CD14-positive monocyte (primary cell): ENCODE results near the gene TEX36. TPM values are rescaled to one million over a fixed set of nuclear protein-coding genes. Genes with fewer than 3 reads are reported as not detected.
"Not testable (repeated sequence)": the region's sequence is repeated elsewhere in the genome, so short reads cannot be mapped to it uniquely, and the experiment has no call there.

Source experiments
- DNase-seq, 3 donors: peaks; one replicate each; pipeline ENCODE4 v3.0.0-alpha.2; 2011 to 2022
- H2AFZ ChIP-seq: 2 replicates; pipeline ENCODE4 v1.6.0; 2012; ENCODE audit warnings: mild to moderate bottlenecking, low read depth, low read length, inconsistent platforms; ENCODE audit not compliant: insufficient read depth, poor library complexity, severe bottlenecking
- H3K27ac ChIP-seq, 2 donors: 1 replicate in 1 of 2; 2 replicates in 1 of 2; pipeline ENCODE4 v1.5.1; 2012 to 2013; ENCODE audit warnings: low read length in 2 of 2, control low read depth in 1 of 2, inconsistent platforms in 1 of 2, low read depth in 1 of 2, mild to moderate bottlenecking in 1 of 2
- H3K27me3 ChIP-seq, 2 donors: one replicate each; pipeline versions ENCODE4 v1.6.0 to v1.6.1; 2011 to 2013; ENCODE audit warnings: low read length in 2 of 2; ENCODE audit not compliant: control insufficient read depth in 2 of 2, insufficient read depth in 2 of 2
- H3K36me3 ChIP-seq, 2 donors: replicated peaks in 1 of 2; 1 replicate in 1 of 2; 2 replicates in 1 of 2; pipeline versions ENCODE4 v1.5.1 to v1.6.1; 2012 to 2013; ENCODE audit warnings: low read length in 2 of 2, control low read depth in 1 of 2, inconsistent platforms in 1 of 2, mild to moderate bottlenecking in 1 of 2; ENCODE audit not compliant: insufficient read depth in 2 of 2, control insufficient read depth in 1 of 2
- H3K4me1 ChIP-seq, 2 donors: 1 replicate in 1 of 2; 2 replicates in 1 of 2; pipeline versions ENCODE4 v1.5.1 to v1.6.1; 2012 to 2013; ENCODE audit warnings: low read length in 2 of 2, control low read depth in 1 of 2, inconsistent platforms in 1 of 2, mild to moderate bottlenecking in 1 of 2, moderate library complexity in 1 of 2; ENCODE audit not compliant: insufficient read depth in 2 of 2, control insufficient read depth in 1 of 2
- H3K4me2 ChIP-seq: replicated peaks from 2 replicates; pipeline ENCODE3; 2012; ENCODE audit warnings: low read length, moderate library complexity, mild to moderate bottlenecking; ENCODE audit not compliant: poor library complexity, severe bottlenecking; ENCODE audit errors: extremely low read depth
- H3K4me3 ChIP-seq, 3 experiments: fragments of 200-600 bp in 1 of 3; sonication (generic) in 1 of 3; replicated peaks in 1 of 3; 1 replicate in 2 of 3; 2 replicates in 1 of 3; pipeline ENCODE4 v1.5.1; 2011 to 2013; ENCODE audit warnings: low read length in 3 of 3, mild to moderate bottlenecking in 3 of 3, control low read depth in 2 of 3, low read depth in 2 of 3, inconsistent platforms in 1 of 3, moderate library complexity in 1 of 3
- H3K79me2 ChIP-seq: 2 replicates; pipeline ENCODE4 v1.6.0; 2012; ENCODE audit warnings: mild to moderate bottlenecking, control low read depth, inconsistent platforms, low read length, moderate library complexity; ENCODE audit not compliant: insufficient read depth
- H3K9ac ChIP-seq: 2 replicates; pipeline ENCODE4 v1.6.0; 2017; ENCODE audit warnings: low read length, mild to moderate bottlenecking; ENCODE audit not compliant: insufficient read depth, poor library complexity, severe bottlenecking
- H3K9me3 ChIP-seq, 2 donors: replicated peaks in 1 of 2; 1 replicate in 1 of 2; 2 replicates in 1 of 2; pipeline versions ENCODE4 v1.5.1 to v1.6.1; 2012 to 2013; ENCODE audit warnings: low read length in 2 of 2, control low read depth in 1 of 2; ENCODE audit not compliant: control insufficient read depth in 1 of 2, insufficient read depth in 1 of 2
- H4K20me1 ChIP-seq: 2 replicates; pipeline ENCODE4 v1.6.0; 2012; ENCODE audit warnings: mild to moderate bottlenecking, low read length, control low read depth, moderate library complexity; ENCODE audit not compliant: insufficient read depth
- H3K27ac Mint-ChIP-seq, 7 donors: one replicate each; pipeline ENCODE4 v1.8.0; 2020; ENCODE audit warnings: mild to moderate bottlenecking in 7 of 7, mixed read lengths in 7 of 7, moderate library complexity in 6 of 7, inconsistent platforms in 2 of 7
- H3K27me3 Mint-ChIP-seq, 3 donors: one replicate each; pipeline ENCODE4 v1.8.0; 2021 to 2022; ENCODE audit warnings: low read depth in 3 of 3, mild to moderate bottlenecking in 3 of 3, mixed read lengths in 3 of 3, moderate library complexity in 3 of 3, inconsistent platforms in 1 of 3
- H3K36me3 Mint-ChIP-seq, 2 donors: one replicate each; pipeline ENCODE4 v1.8.0; 2020; ENCODE audit warnings: mixed read lengths in 2 of 2, inconsistent platforms in 1 of 2, mild to moderate bottlenecking in 1 of 2
- H3K4me1 Mint-ChIP-seq: one replicate; pipeline ENCODE4 v1.8.0; 2020; ENCODE audit warnings: mild to moderate bottlenecking, mixed read lengths
- H3K4me3 Mint-ChIP-seq, 2 donors: one replicate each; pipeline ENCODE4 v1.8.0; 2020; ENCODE audit warnings: mild to moderate bottlenecking in 2 of 2, mixed read lengths in 2 of 2, moderate library complexity in 1 of 2
- H3K9me3 Mint-ChIP-seq, 7 donors: one replicate each; pipeline ENCODE4 v1.8.0; 2020 to 2022; ENCODE audit warnings: mixed read lengths in 7 of 7, mild to moderate bottlenecking in 6 of 7, moderate library complexity in 6 of 7, inconsistent platforms in 2 of 7
- CTCF ChIP-seq: fragments of 200-600 bp; IDR thresholded peaks from one replicate; pipeline ENCODE4 v1.8.0; 2022; ENCODE audit warnings: antibody characterized with exemption, mild to moderate bottlenecking
- WGBS: methylation state at CpG from one replicate; pipeline ENCODE4 v1.1.5; 2013; ENCODE audit warnings: missing lambda C conversion rate; ENCODE audit not compliant: insufficient coverage; 5-methylcytosine and 5-hydroxymethylcytosine counted together
- intact Hi-C, 2 donors: fragments of 100-400 bp; cut with micrococcal nuclease; formaldehyde crosslinking; loops; one replicate each; pipeline versions ENCODE4 v1.15.0 to v1.15.1; 2023
- polyA plus RNA-seq, 3 donors: library from polyadenylated mRNA; depleted of rRNA in 1 of 3; unstranded in 2 of 3; stranded (reverse) in 1 of 3; fragments of 300-500 nt in 2 of 3; fragments of >200 nt in 1 of 3; fragmentation: Illumina TruSeq in 2 of 3; gene quantifications; 1 replicate in 2 of 3; 2 replicates in 1 of 3; pipeline ENCODE4 v1.2.3, GENCODE V29; 2012 to 2021

TEX36 gene
- polyA plus RNA-seq, 3 donors: not detected

GRCh38 chr10:125659071-125659470 is 23.9 kb downstream of the TEX36 start:
- Histone ChIP-seq H3K4me3 (no peak overlapping the region), H3K9me3 (no peaks in the 10 kb centered on the region), H3K27ac (no peak overlapping the region), H2AFZ (no peak overlapping the region), H3K79me2 (no peaks in the 10 kb centered on the region), H3K36me3 (no peaks in the 10 kb centered on the region), H3K27me3 (no peaks in the 10 kb centered on the region), H4K20me1 (no peaks in the 10 kb centered on the region), H3K4me1 (no peaks in the 10 kb centered on the region), H3K9ac (no peak overlapping the region), H3K4me2 (no peak overlapping the region)
- no CpG with 5 or more reads among the region's 1 CpG for WGBS
- no peak overlapping the region for H3K27ac Mint-ChIP-seq
- DNase-seq: no peak
- no peaks in the 10 kb centered on the region for H3K36me3 Mint-ChIP-seq
- H3K4me1 Mint-ChIP-seq: no peaks in the 10 kb centered on the region
- peaks cover 0 to 8% (median 4%) of the 10 kb centered on the region in 7 donors for H3K9me3 Mint-ChIP-seq
- intact Hi-C loops: no loop called here
- TF ChIP-seq CTCF: no peak
- peak overlapping the region in 1 of 2 donors; percentile 22 for H3K4me3 Mint-ChIP-seq
- H3K27me3 Mint-ChIP-seq: peaks cover 2 to 6% (median 4%) of the 10 kb centered on the region in 3 donors

GRCh38 chr10:125656523-125656922 is 26.4 kb downstream of the TEX36 start:
- intact Hi-C loops: no loop called here
- peaks cover 0 to 6% (median 4%) of the 10 kb centered on the region in 3 donors for H3K27me3 Mint-ChIP-seq
- H3K4me1 ChIP-seq: no peaks in the 10 kb centered on the region
- H3K27me3 ChIP-seq: no peaks in the 10 kb centered on the region
- no peak overlapping the region for H3K4me2 ChIP-seq
- no peak overlapping the region for H3K27ac Mint-ChIP-seq
- H3K36me3 Mint-ChIP-seq: no peaks in the 10 kb centered on the region
- TF ChIP-seq CTCF: no peak
- peaks cover 0 to 4% (median 2%) of the 10 kb centered on the region in 7 donors for H3K9me3 Mint-ChIP-seq
- DNase-seq: no peak
- no peak overlapping the region for H3K9ac ChIP-seq
- H3K79me2 ChIP-seq: no peaks in the 10 kb centered on the region
- H3K36me3 ChIP-seq: no peaks in the 10 kb centered on the region
- 75% methylated on average over 2 of the region's 3 CpGs for WGBS
- no peak overlapping the region for H3K4me3 Mint-ChIP-seq
- H3K4me3 ChIP-seq: no peak overlapping the region
- H3K9me3 ChIP-seq: no peaks in the 10 kb centered on the region
- H4K20me1 ChIP-seq: no peaks in the 10 kb centered on the region
- no peak overlapping the region for H3K27ac ChIP-seq
- H2AFZ ChIP-seq: no peak overlapping the region
- H3K4me1 Mint-ChIP-seq: no peaks in the 10 kb centered on the region

GRCh38 chr10:125653113-125653512 is 29.9 kb downstream of the TEX36 start:
- H3K9me3 ChIP-seq, H3K36me3 ChIP-seq, H2AFZ ChIP-seq, H3K4me3 Mint-ChIP-seq, H4K20me1 ChIP-seq, DNase-seq, H3K4me1 ChIP-seq, H3K36me3 Mint-ChIP-seq, H3K27me3 ChIP-seq, H3K27ac Mint-ChIP-seq, H3K4me1 Mint-ChIP-seq, H3K79me2 ChIP-seq, H3K9ac ChIP-seq, H3K27me3 Mint-ChIP-seq, H3K4me3 ChIP-seq, intact Hi-C loops, H3K4me2 ChIP-seq, H3K27ac ChIP-seq: not testable (repeated sequence)
- 100% methylated on average over 1 of the region's 2 CpGs for WGBS
- H3K9me3 Mint-ChIP-seq: peaks cover 2 to 16% (median 7%) of the 10 kb centered on the region in 7 donors
